H9 (cell line): ENCODE measurements around the gene NEB. TPM values are rescaled to one million over a fixed set of nuclear protein-coding genes. Genes with fewer than 3 reads are reported as not detected.

Experiments
- DNase-seq: peaks from one replicate; pipeline ENCODE4 v3.0.0-alpha.2; 2017
- H2AFZ ChIP-seq: one replicate; pipeline ENCODE4 v1.6.1; 2013; ENCODE audit warnings: mild to moderate bottlenecking, low read length, control low read depth, moderate library complexity
- H2AK5ac ChIP-seq: 2 replicates; pipeline ENCODE4 v1.6.1; 2013; ENCODE audit warnings: low read length, control low read depth, mixed read lengths; ENCODE audit not compliant: insufficient read length
- H2BK120ac ChIP-seq: one replicate; pipeline ENCODE4 v1.6.1; 2013; ENCODE audit warnings: low read depth, mild to moderate bottlenecking, low read length, control low read depth, inconsistent platforms; ENCODE audit not compliant: poor library complexity, severe bottlenecking
- H2BK12ac ChIP-seq: 2 replicates; pipeline ENCODE4 v1.6.1; 2013; ENCODE audit warnings: low read length, control low read depth, mixed read lengths, low read depth; ENCODE audit not compliant: insufficient read length
- H2BK15ac ChIP-seq: 2 replicates; pipeline ENCODE4 v1.6.1; 2013; ENCODE audit warnings: low read depth, low read length, control low read depth
- H2BK20ac ChIP-seq: one replicate; pipeline ENCODE4 v1.6.1; 2013; ENCODE audit warnings: low read depth, mild to moderate bottlenecking, low read length, control low read depth, inconsistent platforms; ENCODE audit not compliant: poor library complexity, severe bottlenecking
- H2BK5ac ChIP-seq: 2 replicates; pipeline ENCODE4 v1.6.1; 2013; ENCODE audit warnings: low read length, control low read depth, mixed read lengths; ENCODE audit not compliant: insufficient read length
- H3K14ac ChIP-seq: 2 replicates; pipeline ENCODE4 v1.6.1; 2013; ENCODE audit warnings: low read length, control low read depth; ENCODE audit not compliant: insufficient read depth
- H3K18ac ChIP-seq: 2 replicates; pipeline ENCODE4 v1.6.1; 2013; ENCODE audit warnings: low read depth, mild to moderate bottlenecking, mixed read lengths, low read length, control low read depth; ENCODE audit not compliant: insufficient read length
- H3K23ac ChIP-seq: 2 replicates; pipeline ENCODE4 v1.6.1; 2013; ENCODE audit warnings: low read length, control low read depth, mixed read lengths, low read depth; ENCODE audit not compliant: insufficient read length
- H3K23me2 ChIP-seq: 2 replicates; pipeline ENCODE4 v1.6.1; 2013; ENCODE audit warnings: low read depth, mild to moderate bottlenecking, mixed read lengths, low read length, control low read depth; ENCODE audit not compliant: insufficient read length, poor library complexity, severe bottlenecking
- H3K27ac ChIP-seq: 2 replicates; pipeline ENCODE4 v1.5.1; 2013; ENCODE audit warnings: low read length, control low read depth, mixed read lengths, low read depth; ENCODE audit not compliant: insufficient read length
- H3K27me3 ChIP-seq: 2 replicates; pipeline ENCODE4 v1.6.1; 2013; ENCODE audit warnings: low read length, control low read depth, inconsistent platforms; ENCODE audit not compliant: insufficient read depth
- H3K4ac ChIP-seq: 2 replicates; pipeline ENCODE4 v1.6.1; 2013; ENCODE audit warnings: low read depth, mild to moderate bottlenecking, control low read depth, inconsistent platforms, low read length, moderate library complexity
- H3K4me1 ChIP-seq: 2 replicates; pipeline ENCODE4 v1.6.1; 2013; ENCODE audit warnings: low read length, control low read depth, inconsistent platforms; ENCODE audit not compliant: insufficient read depth
- H3K4me2 ChIP-seq: 2 replicates; pipeline ENCODE4 v1.6.1; 2013; ENCODE audit warnings: low read length, control low read depth, mixed read lengths; ENCODE audit not compliant: insufficient read length, insufficient read depth
- H3K56ac ChIP-seq: 2 replicates; pipeline ENCODE4 v1.6.1; 2013; ENCODE audit warnings: low read depth, mild to moderate bottlenecking, mixed read lengths, low read length, control low read depth; ENCODE audit not compliant: insufficient read length
- H3K79me1 ChIP-seq: 2 replicates; pipeline ENCODE4 v1.6.1; 2013; ENCODE audit warnings: low read depth, mild to moderate bottlenecking, moderate library complexity, low read length, control low read depth, inconsistent platforms; ENCODE audit not compliant: insufficient read depth, poor library complexity, severe bottlenecking
- H3K79me2 ChIP-seq: 2 replicates; pipeline ENCODE4 v1.6.1; 2013; ENCODE audit warnings: low read length, control low read depth, inconsistent platforms; ENCODE audit not compliant: insufficient read depth
- H3K9ac ChIP-seq: 2 replicates; pipeline ENCODE4 v1.6.1; 2013; ENCODE audit warnings: low read length, control low read depth, mixed read lengths; ENCODE audit not compliant: insufficient read length; ENCODE audit errors: extremely low read depth
- H3K9me3 ChIP-seq: one replicate; pipeline ENCODE4 v1.6.1; 2013; ENCODE audit warnings: low read depth, low read length, inconsistent platforms; ENCODE audit not compliant: control insufficient read depth
- H3T11ph ChIP-seq: one replicate; pipeline ENCODE4 v1.6.1; 2013; ENCODE audit warnings: mild to moderate bottlenecking, low read length, control low read depth, inconsistent platforms
- H4K20me1 ChIP-seq: one replicate; pipeline ENCODE4 v1.6.1; 2013; ENCODE audit not compliant: control insufficient read depth, insufficient read length, insufficient read depth
- H4K5ac ChIP-seq: 2 replicates; pipeline ENCODE4 v1.6.1; 2013; ENCODE audit warnings: low read depth, mild to moderate bottlenecking, mixed read lengths, low read length, control low read depth; ENCODE audit not compliant: insufficient read length
- H4K8ac ChIP-seq: replicated peaks from 2 replicates; pipeline ENCODE4 v1.6.1; 2013; ENCODE audit warnings: low read length, control low read depth, mixed read lengths, low read depth; ENCODE audit not compliant: insufficient read length
- H4K91ac ChIP-seq: 2 replicates; pipeline ENCODE4 v1.6.1; 2013; ENCODE audit warnings: low read depth, mild to moderate bottlenecking, moderate library complexity, mixed read lengths, low read length, control low read depth; ENCODE audit not compliant: insufficient read length
- H3K27ac Mint-ChIP-seq, 3 experiments: 2 replicates in 2 of 3; 3 replicates in 1 of 3; pipeline ENCODE4 v1.8.0; 2020 to 2021; ENCODE audit warnings: mixed read lengths in 3 of 3, mild to moderate bottlenecking in 1 of 3, moderate library complexity in 1 of 3
- H3K27me3 Mint-ChIP-seq: 2 replicates; pipeline ENCODE4 v1.8.0; 2021; ENCODE audit warnings: low read depth, mild to moderate bottlenecking, moderate library complexity, mixed read lengths
- H3K36me3 Mint-ChIP-seq, 3 experiments: 2 replicates in 2 of 3; 3 replicates in 1 of 3; pipeline ENCODE4 v1.8.0; 2020 to 2021; ENCODE audit warnings: low read depth in 3 of 3, mixed read lengths in 3 of 3; ENCODE audit not compliant: insufficient read depth in 1 of 3
- H3K4me1 Mint-ChIP-seq, 2 experiments: 2 replicates each; pipeline ENCODE4 v1.8.0; 2020; ENCODE audit warnings: mixed read lengths in 2 of 2
- H3K4me3 Mint-ChIP-seq, 2 experiments: 2 replicates in 1 of 2; 3 replicates in 1 of 2; pipeline ENCODE4 v1.8.0; 2020 to 2021; ENCODE audit warnings: mild to moderate bottlenecking in 2 of 2, mixed read lengths in 2 of 2, moderate library complexity in 1 of 2
- H3K9me3 Mint-ChIP-seq, 2 experiments: 2 replicates in 1 of 2; 3 replicates in 1 of 2; pipeline ENCODE4 v1.8.0; 2020; ENCODE audit warnings: mild to moderate bottlenecking in 2 of 2, mixed read lengths in 2 of 2, moderate library complexity in 1 of 2
- CTCF ChIP-seq: fragments of 200-600 bp; sonication (generic); conservative IDR thresholded peaks from 3 replicates; pipeline ENCODE4 v1.8.0; 2021; ENCODE audit warnings: antibody characterized with exemption, mild to moderate bottlenecking
- WGBS: extraction: QIAGEN DNeasy Blood & Tissue Kit; methylation state at CpG from one replicate; pipeline ENCODE4 v1.1.7; 2013; ENCODE audit warnings: missing lambda C conversion rate, low lambda C conversion rate, mixed read lengths; ENCODE audit not compliant: insufficient read length; ENCODE audit errors: extremely low coverage; 5-methylcytosine and 5-hydroxymethylcytosine counted together
- total RNA-seq: library from RNA; stranded (reverse); gene quantifications from 2 replicates; pipeline ENCODE4 v1.2.1, GENCODE V29; 2021

The NEB gene
- total RNA-seq, 1 experiment from 2014 or later = 0.98 TPM

- Histone ChIP-seq H3K23ac (no peak overlapping the region), H3K4me1 (no peaks in the 10 kb centered on the region), H2BK15ac (no peak overlapping the region), H4K8ac (no peak overlapping the region), H3K56ac (no peak overlapping the region), H2BK12ac (no peak overlapping the region), H2BK120ac (no peak overlapping the region), H3K27me3 (no peaks in the 10 kb centered on the region), H3K27ac (no peak overlapping the region), H2AK5ac (no peak overlapping the region), H3K4ac (no peak overlapping the region), H4K91ac (no peak overlapping the region), H3K79me1 (no peaks in the 10 kb centered on the region), H3K18ac (no peak overlapping the region), H3K9me3 (no peaks in the 10 kb centered on the region), H3T11ph (no peak overlapping the region), H3K23me2 (no peaks in the 10 kb centered on the region), H3K79me2 (no peaks in the 10 kb centered on the region), H2AFZ (no peak overlapping the region), H2BK5ac (no peak overlapping the region), H3K4me2 (no peak overlapping the region), H3K14ac (no peak overlapping the region), H4K5ac (no peak overlapping the region), H3K9ac (no peak overlapping the region), H2BK20ac (no peak overlapping the region), H4K20me1 (no peaks in the 10 kb centered on the region)
- TF ChIP-seq CTCF = no peak
- H3K27ac Mint-ChIP-seq = no peak overlapping the region
- no peak for DNase-seq
- H3K4me3 Mint-ChIP-seq = no peak overlapping the region
- no peaks in the 10 kb centered on the region for H3K27me3 Mint-ChIP-seq
- WGBS = no CpG with 5 or more reads among the region's 2 CpGs
- no peaks in the 10 kb centered on the region for H3K9me3 Mint-ChIP-seq
- H3K36me3 Mint-ChIP-seq = no peaks in the 10 kb centered on the region
- H3K4me1 Mint-ChIP-seq = peaks cover 4 to 6% of the 10 kb centered on the region in 2 experiments; a peak in 3 of 4 replicates
Measured at GRCh38 chr2:151658081-151658480, 76.2 kb downstream of the NEB start.
